Measurements from ENCODE around the gene POU2F1.
"Not testable (repeated sequence)": the region's sequence is repeated elsewhere in the genome, so short reads cannot be mapped to it uniquely, and the experiment has no call there.

POU2F1 gene

DNA sequence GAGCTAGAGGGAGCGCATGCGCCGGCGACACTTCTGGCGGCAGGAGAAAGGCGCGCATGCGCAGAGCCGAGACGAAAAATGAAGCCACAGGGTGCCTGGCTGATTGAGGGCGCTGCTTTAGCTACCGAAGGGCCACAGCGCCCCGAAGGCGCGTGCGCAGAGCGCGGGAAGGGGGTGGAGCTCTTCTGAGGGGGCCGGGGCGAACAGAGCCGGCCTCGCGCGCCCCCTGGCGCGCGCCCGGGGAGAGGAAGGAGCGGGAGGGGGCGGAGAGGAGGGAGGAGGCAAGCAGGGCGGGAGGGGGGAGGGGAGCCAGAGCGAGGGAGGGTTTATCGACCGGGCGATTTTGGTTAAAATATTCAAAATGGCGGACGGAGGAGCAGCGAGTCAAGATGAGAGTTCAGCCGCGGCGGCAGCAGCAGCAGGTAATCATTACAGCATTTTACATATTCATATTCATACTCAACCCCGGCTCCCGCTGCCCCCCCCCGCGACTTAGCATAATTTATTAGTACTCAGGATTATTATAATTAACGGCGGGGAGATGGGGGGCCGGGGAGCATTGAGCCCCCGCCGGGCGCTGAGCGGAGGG lies at the start of gene POU2F1:
TSS of gene POU2F1 (plus strand) at position 350 of the 589 bp plus-strand sequence. CDS start at position 362, 12 bp downstream.
- peak; percentile 98 for DNase-seq

DNA sequence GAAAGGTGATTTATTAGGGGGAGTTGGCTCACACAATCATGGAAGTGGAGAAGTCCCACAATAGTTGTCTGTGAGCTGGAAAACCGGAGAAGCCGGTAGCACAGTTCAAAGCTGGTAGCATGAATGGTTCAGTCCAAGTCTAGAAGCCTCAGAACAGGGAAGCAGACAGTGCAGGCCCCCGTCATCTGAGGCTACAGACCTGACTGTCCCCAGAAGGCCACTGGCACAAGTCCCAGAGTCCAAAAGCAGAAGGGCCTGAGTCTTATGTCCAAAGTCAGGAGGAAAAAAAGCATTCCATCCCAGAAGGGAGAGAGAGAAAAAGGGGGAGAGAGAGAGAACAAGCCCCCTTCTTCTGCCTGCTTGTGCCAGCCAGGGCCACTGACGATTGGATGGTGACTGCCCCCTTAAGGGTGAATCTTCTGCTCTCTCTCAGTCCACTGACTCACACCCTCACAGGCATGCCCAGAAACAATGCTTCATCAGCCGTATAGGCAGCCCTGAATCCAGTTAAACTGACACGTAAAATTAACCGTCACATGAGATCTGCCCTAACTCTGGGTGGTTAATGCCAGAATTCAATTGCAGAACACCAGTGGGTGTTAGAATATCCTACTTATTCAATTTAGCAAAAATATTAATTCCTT lies 49.3 kb upstream of the POU2F1 start:
- peak; percentile 25 for DNase-seq

DNA sequence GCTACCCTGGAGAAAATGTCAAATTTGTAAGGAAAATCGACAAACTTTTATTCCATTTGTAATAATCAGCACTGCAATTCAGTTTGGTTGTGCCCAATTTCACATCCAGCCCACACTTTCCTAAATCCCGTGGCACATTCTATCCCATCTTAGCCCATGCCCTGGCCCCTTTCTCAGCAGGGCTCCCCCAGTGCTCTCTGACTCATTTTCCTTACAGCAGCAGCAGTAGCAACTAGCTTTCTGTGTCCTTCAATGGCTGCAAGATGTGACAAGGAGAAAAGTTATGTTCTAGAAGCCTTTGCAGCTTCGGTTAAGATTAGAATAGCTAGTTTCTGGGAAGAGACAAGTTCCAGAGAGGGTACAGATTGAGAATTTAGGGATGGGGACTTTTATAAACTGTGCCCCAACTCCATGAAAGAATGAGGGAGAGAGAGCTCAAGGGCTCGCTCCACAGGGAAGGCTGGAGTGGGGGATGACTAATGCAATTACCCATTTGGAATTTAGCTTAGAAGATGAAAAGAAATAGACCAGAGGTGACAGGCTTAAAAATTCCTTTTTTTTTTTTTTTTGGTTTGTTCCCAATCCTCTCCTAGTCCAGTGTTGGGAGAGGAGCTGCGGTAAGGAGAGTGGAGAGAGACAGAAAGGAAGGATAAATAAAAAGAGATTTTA lies 47.0 kb upstream of the POU2F1 start:
- peak; percentile 56 for DNase-seq

DNA sequence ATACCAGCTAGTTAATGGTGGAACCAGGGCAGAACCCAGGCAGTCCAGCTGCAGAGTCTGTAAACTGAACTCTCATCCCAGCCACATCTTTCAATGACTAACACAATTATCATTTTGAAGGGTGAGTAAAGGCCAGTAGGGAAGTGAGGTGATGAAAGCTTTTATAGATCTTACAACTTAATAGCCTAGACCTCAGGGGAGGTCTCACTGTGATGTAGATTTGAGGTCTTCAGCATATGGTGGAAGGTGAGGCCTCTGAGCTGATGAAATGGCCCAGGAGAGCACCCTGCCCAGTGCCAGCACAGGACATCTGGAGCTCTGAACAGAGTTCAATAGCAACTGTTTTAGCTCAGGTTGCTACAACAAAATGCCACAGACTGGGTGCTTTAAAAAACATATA lies 44.8 kb upstream of the POU2F1 start:
- peak; percentile 48 for DNase-seq

DNA sequence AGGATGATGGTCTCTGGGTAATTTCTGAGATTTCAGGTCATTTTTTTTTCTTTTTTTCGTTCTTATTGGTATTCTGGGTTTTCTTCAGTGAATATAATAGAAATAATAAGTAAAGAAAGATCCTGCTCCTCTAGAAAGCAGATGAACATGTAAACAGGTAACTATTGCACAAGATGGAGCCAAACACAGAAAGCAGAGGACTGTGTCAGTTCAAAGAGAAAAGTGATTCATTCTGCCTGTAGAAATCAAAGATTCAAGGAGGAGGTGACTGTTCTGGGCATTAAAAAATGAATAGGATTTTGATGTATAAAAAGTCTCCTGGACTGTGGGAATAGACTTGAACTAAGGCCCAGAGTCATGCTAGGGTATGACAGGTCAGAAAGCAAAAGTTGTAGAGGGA lies 41.9 kb upstream of the POU2F1 start:
- no peak for DNase-seq

DNA sequence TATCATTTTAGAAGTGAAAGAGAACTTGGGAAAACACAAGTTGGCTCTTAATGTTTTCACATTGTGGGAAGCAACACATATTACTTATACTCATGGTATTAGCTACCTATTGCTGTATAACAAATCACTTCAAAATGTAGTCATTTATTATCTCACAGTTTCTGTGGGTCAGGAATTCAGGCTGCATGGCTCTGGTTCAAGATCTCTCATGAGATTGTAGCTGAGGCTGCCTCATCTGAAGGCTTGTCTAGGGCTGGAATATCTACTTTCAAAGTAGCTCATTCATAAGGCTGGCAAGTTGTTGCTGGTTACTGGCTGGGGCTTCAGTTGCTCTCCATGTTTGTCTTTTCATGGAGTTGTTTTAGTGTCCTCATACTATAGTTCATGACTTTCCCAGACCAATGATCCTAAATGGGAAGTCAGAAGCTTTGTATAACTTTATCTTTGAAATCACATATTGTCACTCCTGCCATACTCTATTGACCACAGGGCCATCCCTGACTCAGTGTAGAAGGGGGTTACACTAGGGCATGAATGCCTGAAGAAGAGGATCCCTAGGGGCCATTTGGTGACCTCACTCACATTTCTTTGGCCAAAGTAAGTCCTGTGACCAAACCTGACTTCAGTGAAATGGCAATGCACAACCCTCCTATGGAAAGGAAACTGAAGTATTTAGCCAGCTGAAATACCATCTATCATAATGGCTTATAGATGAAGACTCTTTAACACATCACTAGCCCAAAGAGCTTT lies 37.9 kb upstream of the POU2F1 start:
- DNase-seq = no peak

DNA sequence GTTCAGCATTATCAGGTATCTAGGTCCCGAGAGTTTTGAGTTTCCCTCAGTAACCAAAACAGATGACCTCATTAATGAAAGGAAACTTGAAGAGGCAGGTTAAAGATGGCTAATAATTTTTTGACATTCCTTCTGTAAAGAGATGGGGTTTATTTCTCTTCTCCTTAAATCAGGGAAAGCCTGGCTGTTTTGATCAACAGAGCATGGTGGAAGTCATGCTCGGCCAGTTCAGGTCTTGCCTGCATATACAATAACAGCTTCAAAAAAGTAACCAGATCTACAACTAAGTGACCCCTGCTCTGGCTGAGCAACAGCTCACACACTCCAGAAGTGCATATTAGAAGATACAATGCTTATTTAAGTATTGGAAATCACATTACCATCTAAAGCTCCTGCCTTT lies 36.6 kb upstream of the POU2F1 start:
- no peak for DNase-seq

DNA sequence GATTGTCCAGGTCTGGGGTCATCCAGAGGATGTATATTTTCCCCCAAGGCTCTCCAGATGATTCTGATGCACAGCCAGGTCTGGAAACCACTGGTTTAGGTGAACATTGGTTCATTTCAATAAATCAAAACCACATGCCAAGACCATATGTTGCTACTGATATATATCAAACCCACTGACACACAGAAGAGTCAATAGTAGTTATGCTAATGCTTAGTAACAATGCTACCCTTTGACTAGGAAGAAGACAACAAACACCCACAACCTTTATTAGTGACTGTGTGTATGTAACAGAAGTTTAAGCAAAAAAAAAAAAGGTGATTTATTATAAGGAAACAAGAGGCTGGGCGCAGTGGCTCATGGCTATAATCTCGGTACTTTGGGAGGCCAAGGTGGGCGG lies 35.6 kb upstream of the POU2F1 start:
- DNase-seq = no peak

DNA sequence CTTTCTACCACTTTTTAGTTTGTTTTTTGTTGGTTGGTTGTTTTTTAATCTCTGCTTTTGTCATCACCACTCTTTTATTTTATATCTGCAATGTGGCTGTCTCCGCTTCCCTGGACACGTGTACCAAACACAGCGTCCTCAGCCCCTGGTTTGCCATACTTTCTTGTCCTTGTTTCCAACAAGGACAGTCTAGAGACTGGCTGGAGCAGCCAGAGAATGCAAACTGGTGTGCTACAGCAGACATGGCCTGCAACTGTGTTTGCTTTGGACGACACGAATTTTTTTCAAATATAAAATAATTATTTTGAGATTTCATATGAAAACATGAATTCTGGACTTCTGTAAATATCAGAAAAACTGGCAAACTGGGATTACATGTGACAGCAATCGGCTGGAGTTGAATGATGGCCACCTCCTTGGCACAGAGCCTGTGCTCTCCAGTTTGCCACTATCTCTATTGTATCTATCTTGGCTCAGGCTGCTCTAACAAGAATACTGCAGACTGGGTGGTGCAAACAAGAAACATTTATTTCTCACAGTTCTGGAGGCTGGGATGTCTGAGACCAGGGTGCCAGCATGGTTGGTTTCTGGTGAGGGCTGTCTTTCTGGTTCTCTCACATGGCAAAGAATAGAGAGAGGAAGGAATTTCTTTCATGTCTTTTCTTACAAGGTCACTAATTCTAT lies 34.6 kb upstream of the POU2F1 start:
- DNase-seq = no peak

DNA sequence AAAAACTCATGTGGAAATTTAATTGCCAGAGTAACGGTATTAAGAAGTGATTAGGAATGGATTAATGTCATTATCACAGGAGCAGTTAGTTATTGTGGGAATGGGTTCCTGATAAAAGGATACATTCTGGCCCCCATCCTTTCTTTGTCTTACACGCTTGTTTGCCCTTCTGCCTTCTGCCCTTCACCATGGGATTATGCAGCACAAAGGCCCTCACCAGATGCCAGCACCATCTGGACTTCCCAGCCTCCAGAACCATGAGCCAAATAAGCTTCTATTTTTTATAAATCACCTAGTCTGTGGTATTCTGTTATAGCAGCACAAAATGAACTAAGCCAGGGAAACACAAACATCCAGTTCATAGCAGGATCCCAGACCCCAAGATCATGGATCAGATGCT lies 33.9 kb upstream of the POU2F1 start:
- no peak for DNase-seq

DNA sequence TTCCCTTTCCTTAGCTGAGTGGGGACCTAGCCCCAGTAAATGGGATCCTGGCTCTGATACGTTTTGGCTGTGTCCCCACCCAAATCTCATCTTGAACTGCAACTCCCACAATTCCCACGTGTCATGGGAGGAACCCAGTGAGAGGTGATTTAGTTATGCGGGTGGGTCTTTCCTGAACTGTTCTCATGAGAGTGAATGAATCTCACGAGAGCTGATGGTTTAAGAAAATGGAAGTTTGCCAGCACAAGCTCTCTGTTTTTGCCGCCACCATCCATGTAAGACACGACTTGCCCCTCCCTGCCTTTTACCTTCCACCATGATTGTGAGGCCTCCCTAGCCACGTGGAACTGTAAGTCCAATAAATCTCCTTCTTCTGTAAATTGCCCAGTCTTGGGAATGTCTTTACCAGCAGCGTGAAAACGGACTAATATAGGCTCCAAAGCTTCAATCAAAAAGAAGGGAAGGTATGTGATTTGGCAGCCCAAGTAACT lies 29.9 kb upstream of the POU2F1 start:
- DNase-seq = no peak

DNA sequence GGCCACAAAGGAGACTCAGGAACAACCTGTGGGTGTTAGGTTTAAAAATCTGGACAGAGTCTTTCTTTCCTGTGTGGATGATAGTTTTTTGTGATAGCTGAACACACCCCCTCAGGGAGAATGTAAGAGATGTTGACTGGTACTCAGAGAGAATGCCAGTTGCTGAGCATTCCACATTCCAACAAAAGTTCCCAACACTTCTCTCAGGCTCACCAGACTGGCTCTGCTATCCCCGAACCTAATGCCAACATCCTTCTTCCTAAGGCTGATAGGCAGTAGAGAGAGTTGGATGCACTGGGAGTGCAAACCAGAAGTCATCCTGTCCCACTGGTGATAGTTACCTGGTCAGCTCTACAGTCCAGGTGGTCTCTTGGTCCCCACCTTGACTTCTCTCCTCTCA lies 28.7 kb upstream of the POU2F1 start:
- no peak for DNase-seq

DNA sequence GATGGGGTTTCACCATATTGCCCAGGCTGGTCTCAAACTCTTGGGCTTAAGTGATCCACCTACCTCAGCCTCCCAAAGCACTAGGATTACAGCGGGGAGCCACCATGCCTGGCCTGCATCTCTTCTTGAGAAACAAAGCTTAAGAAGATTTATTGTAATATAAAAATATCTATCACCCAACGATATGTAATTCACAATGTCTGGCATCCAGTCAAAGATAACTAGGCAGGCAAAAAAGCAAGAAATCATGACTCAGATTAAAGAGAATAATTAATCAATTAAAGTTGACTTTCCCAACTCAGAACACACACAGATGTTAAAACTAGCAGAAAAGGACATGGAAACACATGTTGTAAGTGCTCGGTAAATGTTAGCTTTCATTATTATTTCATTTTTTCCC lies 26.5 kb upstream of the POU2F1 start:
- DNase-seq = no peak

DNA sequence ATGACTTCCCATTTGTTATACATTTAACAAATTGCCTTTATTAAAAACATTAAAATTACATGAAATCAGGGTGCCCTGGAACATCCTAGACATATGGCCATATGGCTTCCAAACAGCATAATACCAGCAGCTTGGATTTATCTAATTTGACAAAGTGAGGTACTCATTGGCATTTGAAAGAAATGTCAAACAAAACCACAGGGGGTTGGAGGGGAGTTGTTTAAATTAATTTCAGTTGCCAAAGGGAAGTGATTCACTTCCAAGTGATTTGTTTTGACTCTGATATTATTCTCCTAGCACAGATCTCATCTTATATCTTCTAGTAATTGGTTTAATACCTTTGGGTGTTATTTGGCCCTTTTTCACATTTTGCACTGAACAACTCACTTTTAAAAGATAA lies 24.5 kb upstream of the POU2F1 start:
- peak; percentile 32 for DNase-seq

DNA sequence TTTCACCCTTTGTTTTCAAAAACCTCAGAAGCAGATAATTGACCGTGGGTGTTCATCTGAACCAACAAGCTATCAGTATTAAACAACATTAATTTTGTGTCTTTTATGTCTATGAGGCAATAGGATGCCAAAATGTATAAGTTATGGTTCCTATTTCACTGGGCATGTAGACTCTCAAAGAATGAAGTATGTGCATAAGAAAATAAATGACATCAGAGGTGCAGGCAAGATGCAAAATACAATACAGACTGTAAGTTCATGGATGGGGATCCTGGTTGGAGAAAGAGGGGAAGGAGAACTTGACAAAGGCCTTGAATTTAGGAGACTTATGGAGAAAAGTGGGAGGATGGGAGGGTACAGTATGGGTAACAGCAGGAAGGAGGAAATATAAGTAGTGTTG lies 23.4 kb upstream of the POU2F1 start:
- DNase-seq = no peak

DNA sequence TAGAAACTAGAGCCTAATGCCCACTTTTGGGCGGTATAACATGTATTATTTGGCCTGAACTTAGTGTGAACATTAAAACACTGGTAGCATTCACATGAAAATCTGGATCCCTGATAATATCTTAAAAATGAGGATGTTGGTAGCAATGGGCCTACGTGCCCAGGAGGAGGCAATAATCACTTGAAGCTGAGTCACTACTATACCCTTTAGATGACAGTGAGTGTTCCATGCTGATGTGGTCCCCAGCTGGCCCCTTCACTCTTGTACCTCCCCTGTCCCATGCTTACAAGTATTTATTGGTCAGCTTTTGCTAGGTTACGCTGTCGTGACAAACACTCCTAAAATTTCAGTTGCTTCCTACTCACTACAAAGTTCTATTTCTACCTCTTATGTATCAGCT lies 23.0 kb upstream of the POU2F1 start:
- no peak for DNase-seq

DNA sequence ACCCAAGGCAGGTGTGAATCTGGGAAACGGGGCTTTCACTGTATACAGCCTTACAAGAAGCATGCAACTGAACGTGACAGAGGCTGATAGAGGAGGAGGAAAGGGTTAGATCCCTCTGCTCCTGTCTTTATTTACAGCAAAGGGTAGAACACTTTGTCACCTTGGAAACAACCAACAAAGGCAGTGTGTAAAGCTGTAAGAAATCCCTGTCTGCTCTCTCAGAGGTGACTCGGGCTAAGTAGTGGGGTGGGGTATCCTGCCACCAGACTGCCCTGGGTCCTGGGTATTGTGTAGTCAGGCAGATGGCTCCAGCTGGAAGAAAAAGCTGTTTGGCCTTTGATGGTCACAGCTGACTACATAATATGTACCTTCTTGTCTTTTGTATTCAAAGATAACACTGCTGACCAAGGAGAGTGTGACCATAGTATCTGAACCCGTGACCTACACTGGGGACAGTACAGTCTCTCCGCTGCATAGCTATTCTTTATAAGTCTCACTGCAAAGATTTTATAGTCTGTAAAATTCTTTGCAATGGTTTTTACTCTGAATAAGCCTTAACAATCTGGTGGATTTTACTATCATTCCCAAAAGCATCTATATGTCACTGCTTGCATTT lies 22.1 kb upstream of the POU2F1 start:
- no peak for DNase-seq

DNA sequence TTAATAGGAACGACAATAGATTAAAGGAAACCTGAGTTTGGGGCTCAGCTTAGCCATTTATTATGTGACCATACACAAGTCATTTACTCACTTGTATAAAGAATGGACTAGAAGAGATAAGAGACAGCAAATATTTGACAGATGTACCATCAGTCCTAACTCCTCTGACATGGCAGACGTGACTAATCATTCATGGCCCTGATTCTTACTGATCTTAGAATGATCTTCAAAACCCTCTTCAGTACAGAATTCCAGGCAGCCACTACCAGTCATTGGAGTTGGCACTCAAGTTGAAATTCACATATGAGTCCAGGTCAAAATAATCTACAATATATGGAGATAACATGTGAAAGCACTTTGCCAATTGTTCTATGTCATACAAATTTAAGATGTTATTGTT lies 21.0 kb upstream of the POU2F1 start:
- no peak for DNase-seq

DNA sequence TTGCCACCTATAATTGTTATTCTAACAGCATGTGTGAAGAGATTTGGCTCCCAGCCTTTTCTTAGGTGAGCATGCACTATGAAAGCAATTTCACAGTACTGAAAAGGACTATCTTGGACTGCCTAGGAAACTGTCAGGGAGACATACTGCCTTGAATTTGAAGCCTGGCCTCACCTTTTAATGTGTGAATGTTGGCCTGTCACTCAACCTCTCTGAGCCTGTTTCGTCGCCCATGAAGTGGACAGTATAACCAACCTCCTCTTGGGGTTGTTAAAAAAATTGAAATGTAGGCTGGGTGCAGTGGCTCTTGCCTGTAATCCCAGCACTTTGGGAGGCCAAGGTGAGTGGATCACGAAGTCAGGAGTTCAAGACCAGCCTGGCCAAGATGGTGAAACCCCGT lies 20.4 kb upstream of the POU2F1 start:
- DNase-seq = no peak

DNA sequence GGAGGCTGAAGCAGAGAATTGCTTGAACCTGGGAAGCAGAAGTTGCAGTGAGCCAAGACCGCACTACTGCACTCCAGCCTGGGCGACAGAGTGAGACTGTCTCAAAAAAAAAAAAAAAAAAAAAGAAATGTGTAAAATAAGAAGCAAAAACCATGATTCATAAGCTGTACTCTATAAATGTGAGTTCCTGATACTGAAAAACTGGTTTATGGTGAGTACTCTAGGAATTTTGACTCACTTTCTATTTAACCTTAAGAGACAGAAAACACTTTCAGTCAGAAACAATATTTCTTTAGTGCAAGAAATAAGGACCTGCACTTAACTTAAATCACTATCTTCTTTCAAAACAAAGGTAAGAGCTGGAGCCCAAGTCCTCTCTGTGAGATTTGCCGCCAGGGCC lies 19.9 kb upstream of the POU2F1 start:
- DNase-seq = no peak

DNA sequence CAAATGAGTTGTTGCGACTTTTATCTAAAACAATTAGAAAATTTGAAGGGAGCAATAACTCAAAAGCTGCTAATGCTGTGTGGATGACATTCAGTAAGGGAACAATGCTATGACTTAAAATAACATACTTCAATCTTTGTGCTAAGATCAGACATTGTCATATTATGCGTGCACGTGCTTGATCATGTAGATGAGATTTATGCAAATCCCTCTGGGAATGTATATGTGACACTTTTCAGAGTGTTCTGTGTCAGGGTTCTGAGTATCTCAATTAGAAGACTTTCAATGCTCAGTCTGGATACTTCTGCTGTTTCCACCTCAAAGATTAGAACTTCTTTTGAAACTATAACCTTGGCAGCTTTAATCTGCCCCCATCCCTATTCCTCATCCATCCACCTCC lies 18.6 kb upstream of the POU2F1 start:
- no peak for DNase-seq

DNA sequence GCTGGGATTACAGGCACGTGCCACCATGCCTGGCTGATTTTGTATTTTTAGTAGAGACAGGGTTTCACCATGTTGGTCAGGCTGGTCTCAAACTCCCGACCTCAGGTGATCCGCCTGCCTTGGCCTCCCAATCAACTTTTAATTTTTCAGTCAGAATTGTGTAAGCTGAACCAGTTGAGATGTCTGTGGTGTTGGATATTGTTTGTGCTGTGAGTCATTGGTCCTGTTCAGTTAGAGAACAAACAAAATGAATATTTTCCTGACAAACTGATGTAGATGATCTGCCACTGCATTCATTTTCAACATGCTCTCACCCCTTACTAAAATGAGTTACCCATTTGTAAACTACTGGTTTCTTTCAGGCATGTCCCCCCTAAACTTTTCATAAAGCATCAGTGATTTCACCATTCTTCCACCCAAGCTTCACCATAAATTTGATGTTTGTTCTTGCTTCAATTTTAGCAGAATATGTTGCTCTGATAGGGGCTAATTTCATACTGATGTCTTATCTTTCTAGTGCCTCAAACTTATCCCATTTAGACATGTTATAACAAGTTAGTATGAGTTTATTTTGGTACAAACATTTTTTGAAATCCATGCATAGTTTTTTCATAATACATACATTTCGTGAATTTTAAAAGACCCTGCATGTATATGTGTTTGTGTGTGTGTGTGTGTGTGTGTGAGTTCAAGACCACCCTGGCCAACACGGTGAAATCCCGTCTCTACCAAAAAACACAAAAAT lies 15.2 kb upstream of the POU2F1 start:
- DNase-seq = not testable (repeated sequence)

Data from fibroblast of skin of right quadriceps (primary cell).